Measurements from ENCODE around the gene TBC1D9. TPM values are rescaled to one million over a fixed set of nuclear protein-coding genes. Genes with fewer than 3 reads are reported as not detected.

Gene TBC1D9
- total RNA-seq, 4 donors from 2014 or later, result 1.5 to 3.5 (median 2.2) TPM

- intact Hi-C loops (cut with DNase I; ENCODE audit: low total_unique reads) (no loop called here), in situ Hi-C loops (cut with MboI; ENCODE audit: low sequenced_read_pairs in 4 of 4) (no loop called here)
- ATAC-seq (no peak), DNase-seq (no peak)
- no peaks in the 10 kb centered on the region for H3K4me1 ChIP-seq
- no peaks in the 10 kb centered on the region for H3K36me3 ChIP-seq
- no peak for TF ChIP-seq POLR2A (IDR thresholded peaks at IDR 0.05)
- no peak for TF ChIP-seq CTCF (IDR thresholded peaks at IDR 0.05 in 4 of 5, conservative IDR thresholded peaks at IDR 0.05 in 1 of 5)
- H3K27me3 ChIP-seq, result no peaks in the 10 kb centered on the region
- no peak overlapping the region for H3K27ac ChIP-seq
- H3K4me3 ChIP-seq, result no peak overlapping the region
- H3K9me3 ChIP-seq, result no peaks in the 10 kb centered on the region
Observed at GRCh38 chr4:140662082-140662869, 93.9 kb downstream of the TBC1D9 start.

- Histone ChIP-seq H3K4me1 (no peaks in the 10 kb centered on the region), H3K9me3 (no peaks in the 10 kb centered on the region), H3K36me3 (no peaks in the 10 kb centered on the region), H3K4me3 (no peak overlapping the region), H3K27ac (no peak overlapping the region), H3K27me3 (no peaks in the 10 kb centered on the region)
- DNase-seq, result no peak
- TF ChIP-seq CTCF (IDR thresholded peaks at IDR 0.05 in 4 of 5, conservative IDR thresholded peaks at IDR 0.05 in 1 of 5) (no peak), POLR2A (IDR thresholded peaks at IDR 0.05) (no peak)
- ATAC-seq, result no peak
- in situ Hi-C loops (cut with MboI; ENCODE audit: low sequenced_read_pairs in 4 of 4) (no loop called here), intact Hi-C loops (cut with DNase I; ENCODE audit: low total_unique reads) (no loop called here)
Observed at GRCh38 chr4:140661550-140661949, 94.6 kb downstream of the TBC1D9 start.

- H3K36me3 ChIP-seq, result peaks cover 0 to 5% of the 10 kb centered on the region in 2 donors
- DNase-seq (no peak), ATAC-seq (no peak)
- H3K4me1 ChIP-seq, result no peaks in the 10 kb centered on the region
- H3K9me3 ChIP-seq, result no peaks in the 10 kb centered on the region
- no peak overlapping the region for H3K4me3 ChIP-seq
- no peaks in the 10 kb centered on the region for H3K27me3 ChIP-seq
- intact Hi-C loops (cut with DNase I; ENCODE audit: low total_unique reads) (no loop called here), in situ Hi-C loops (cut with MboI; ENCODE audit: low sequenced_read_pairs in 4 of 4) (no loop called here)
- H3K27ac ChIP-seq, result no peak overlapping the region
- TF ChIP-seq CTCF (IDR thresholded peaks at IDR 0.05 in 4 of 5, conservative IDR thresholded peaks at IDR 0.05 in 1 of 5), result no peak
- TF ChIP-seq POLR2A (IDR thresholded peaks at IDR 0.05), result no peak
Observed at GRCh38 chr4:140659943-140660700, 96.1 kb downstream of the TBC1D9 start.

- Histone ChIP-seq H3K9me3 (no peaks in the 10 kb centered on the region), H3K27ac (no peak overlapping the region), H3K36me3 (peaks cover 0 to 5% of the 10 kb centered on the region in 2 donors), H3K27me3 (no peaks in the 10 kb centered on the region), H3K4me3 (no peak overlapping the region), H3K4me1 (no peaks in the 10 kb centered on the region)
- no peak for TF ChIP-seq POLR2A (IDR thresholded peaks at IDR 0.05)
- no peak for TF ChIP-seq CTCF (IDR thresholded peaks at IDR 0.05 in 4 of 5, conservative IDR thresholded peaks at IDR 0.05 in 1 of 5)
- intact Hi-C loops (cut with DNase I; ENCODE audit: low total_unique reads), result no loop called here
- no peak for ATAC-seq
- in situ Hi-C loops (cut with MboI; ENCODE audit: low sequenced_read_pairs in 4 of 4), result no loop called here
- DNase-seq, result no peak
Observed at GRCh38 chr4:140654495-140654814, 101.7 kb downstream of the TBC1D9 start.
